T-helper 17 cell (primary cell): ENCODE results near the gene CD58. TPM values are rescaled to one million over a fixed set of nuclear protein-coding genes. Genes with fewer than 3 reads are reported as not detected.

Source experiments
- ATAC-seq: fragments of 150-1000 bp; cut with Tn5 transposase; 2 replicates; pipeline ENCODE4 v1.10.0; 2021; ENCODE audit warnings: mild to moderate bottlenecking, moderate library complexity
- DNase-seq, 3 donors: peaks; one replicate each; pipeline versions ENCODE4 v3.0.0 to v3.0.0-alpha.2; 2020 to 2021
- H3K9me3 ChIP-seq: one replicate; pipeline ENCODE4 v1.7.0; 2013; ENCODE audit warnings: low read length, mild to moderate bottlenecking; ENCODE audit not compliant: control insufficient read depth, poor library complexity, severe bottlenecking
- H3K27ac Mint-ChIP-seq: one replicate; pipeline ENCODE4 v1.8.0; 2022; ENCODE audit warnings: mild to moderate bottlenecking, moderate library complexity, mixed read lengths
- H3K27me3 Mint-ChIP-seq: one replicate; pipeline ENCODE4 v1.8.0; 2022; ENCODE audit warnings: mixed read lengths
- H3K36me3 Mint-ChIP-seq: one replicate; pipeline ENCODE4 v1.8.0; 2022; ENCODE audit warnings: low read depth, mixed read lengths
- H3K4me1 Mint-ChIP-seq: one replicate; pipeline ENCODE4 v1.8.0; 2022; ENCODE audit warnings: mild to moderate bottlenecking, mixed read lengths
- H3K4me3 Mint-ChIP-seq: one replicate; pipeline ENCODE4 v1.8.0; 2022; ENCODE audit warnings: mild to moderate bottlenecking, moderate library complexity, mixed read lengths
- total RNA-seq, 4 donors: library from RNA in 2 of 4; stranded (reverse) in 2 of 4; gene quantifications; one replicate each; pipeline ENCODE4 v1.2.3 and lab custom pipeline; 2022 to 2026

Gene CD58
- total RNA-seq, 2 donors from 2014 or later, result 21.7 to 22.1 TPM

GRCh38 chr1:116537898-116538297 is 32.9 kb downstream of the CD58 start:
- peaks cover 37% of the 10 kb centered on the region for H3K4me1 Mint-ChIP-seq
- ATAC-seq (no peak), DNase-seq (no peak)
- no peak overlapping the region for H3K4me3 Mint-ChIP-seq
- H3K27me3 Mint-ChIP-seq, result no peaks in the 10 kb centered on the region
- H3K9me3 ChIP-seq, result no peaks in the 10 kb centered on the region
- H3K36me3 Mint-ChIP-seq, result peaks cover 16% of the 10 kb centered on the region
- H3K27ac Mint-ChIP-seq, result peak overlapping the region; percentile 73

- Mint-ChIP-seq H3K36me3 (peaks cover 11% of the 10 kb centered on the region), H3K27ac (peak overlapping the region; percentile 73), H3K4me1 (peaks cover 30% of the 10 kb centered on the region), H3K27me3 (no peaks in the 10 kb centered on the region), H3K4me3 (no peak overlapping the region)
- H3K9me3 ChIP-seq, result no peaks in the 10 kb centered on the region
- no peak for DNase-seq
- peak; percentile 24 for ATAC-seq
Observed at GRCh38 chr1:116537040-116537831, 33.6 kb downstream of the CD58 start.

- H3K4me1 Mint-ChIP-seq, result peaks cover 10% of the 10 kb centered on the region
- H3K27ac Mint-ChIP-seq, result no peak overlapping the region
- H3K9me3 ChIP-seq, result no peaks in the 10 kb centered on the region
- H3K36me3 Mint-ChIP-seq, result peaks cover 8% of the 10 kb centered on the region
- DNase-seq (no peak), ATAC-seq (no peak)
- no peaks in the 10 kb centered on the region for H3K27me3 Mint-ChIP-seq
- no peak overlapping the region for H3K4me3 Mint-ChIP-seq
Observed at GRCh38 chr1:116534014-116534739, 36.6 kb downstream of the CD58 start.

- Mint-ChIP-seq H3K4me1 (peaks cover 3% of the 10 kb centered on the region), H3K36me3 (peaks cover 12% of the 10 kb centered on the region), H3K27ac (no peak overlapping the region), H3K4me3 (no peak overlapping the region), H3K27me3 (no peaks in the 10 kb centered on the region)
- no peak for DNase-seq
- ATAC-seq, result no peak
- H3K9me3 ChIP-seq, result no peaks in the 10 kb centered on the region
Observed at GRCh38 chr1:116533429-116533820, 37.4 kb downstream of the CD58 start.

GRCh38 chr1:116532671-116533428 is 38.0 kb downstream of the CD58 start:
- H3K4me3 Mint-ChIP-seq, result no peak overlapping the region
- no peak overlapping the region for H3K27ac Mint-ChIP-seq
- H3K4me1 Mint-ChIP-seq, result peaks cover 3% of the 10 kb centered on the region
- H3K27me3 Mint-ChIP-seq, result no peaks in the 10 kb centered on the region
- DNase-seq (no peak), ATAC-seq (no peak)
- H3K9me3 ChIP-seq, result no peaks in the 10 kb centered on the region
- peaks cover 16% of the 10 kb centered on the region for H3K36me3 Mint-ChIP-seq

DNA sequence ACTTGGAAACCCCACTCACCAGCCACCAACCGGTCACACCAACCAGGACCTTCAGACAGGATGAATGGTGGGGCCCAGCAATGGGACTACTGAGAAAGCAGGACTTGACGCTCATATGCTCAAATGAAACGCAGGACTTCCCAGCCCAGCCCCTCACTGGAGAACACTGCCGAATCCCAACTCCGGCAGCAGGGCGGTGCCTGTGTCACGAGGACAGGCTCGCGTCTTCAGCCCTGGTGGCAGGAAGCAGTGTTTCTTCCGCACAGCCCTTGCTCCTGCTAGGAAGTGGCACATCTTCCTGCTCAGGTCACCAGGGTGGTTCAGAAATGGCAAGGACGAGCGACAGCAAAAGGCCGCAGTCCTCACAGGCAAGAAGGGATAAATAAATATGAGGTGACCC is 38.9 kb downstream of the CD58 start:
- no peaks in the 10 kb centered on the region for H3K9me3 ChIP-seq
- Mint-ChIP-seq H3K27me3 (no peaks in the 10 kb centered on the region), H3K36me3 (peaks cover 16% of the 10 kb centered on the region), H3K4me1 (peaks cover 3% of the 10 kb centered on the region), H3K27ac (no peak overlapping the region), H3K4me3 (no peak overlapping the region)
- ATAC-seq, result no peak
- no peak for DNase-seq

DNA sequence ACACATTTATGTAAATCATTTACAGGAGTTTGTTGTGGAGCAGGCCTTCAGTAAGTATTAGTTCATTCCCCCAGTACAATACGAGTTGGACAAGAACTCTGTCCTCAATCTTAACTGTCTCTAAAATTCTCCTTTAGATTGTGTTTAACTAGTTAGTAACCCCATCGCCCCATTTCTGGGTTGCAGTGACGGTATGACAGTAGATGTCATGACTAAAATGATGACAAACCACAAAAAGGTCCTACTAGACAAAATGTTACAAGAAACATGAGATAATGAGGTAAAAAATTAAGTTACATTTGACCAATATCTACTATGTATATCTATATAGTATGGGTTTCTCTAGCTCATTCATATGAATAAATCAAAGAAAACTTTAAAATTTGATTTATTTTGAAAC is 41.1 kb downstream of the CD58 start:
- Mint-ChIP-seq H3K27me3 (no peaks in the 10 kb centered on the region), H3K36me3 (peaks cover 16% of the 10 kb centered on the region), H3K4me3 (no peak overlapping the region), H3K27ac (peak overlapping the region; percentile 8), H3K4me1 (peaks cover 3% of the 10 kb centered on the region)
- DNase-seq, result no peak
- no peaks in the 10 kb centered on the region for H3K9me3 ChIP-seq
- ATAC-seq, result no peak

- H3K4me1 Mint-ChIP-seq, result peaks cover 3% of the 10 kb centered on the region
- no peak overlapping the region for H3K4me3 Mint-ChIP-seq
- H3K27me3 Mint-ChIP-seq, result no peaks in the 10 kb centered on the region
- ATAC-seq (no peak), DNase-seq (no peak)
- H3K27ac Mint-ChIP-seq, result peak overlapping the region; percentile 8
- no peaks in the 10 kb centered on the region for H3K9me3 ChIP-seq
- peaks cover 16% of the 10 kb centered on the region for H3K36me3 Mint-ChIP-seq
Observed at GRCh38 chr1:116529199-116529631, 41.6 kb downstream of the CD58 start.

DNA sequence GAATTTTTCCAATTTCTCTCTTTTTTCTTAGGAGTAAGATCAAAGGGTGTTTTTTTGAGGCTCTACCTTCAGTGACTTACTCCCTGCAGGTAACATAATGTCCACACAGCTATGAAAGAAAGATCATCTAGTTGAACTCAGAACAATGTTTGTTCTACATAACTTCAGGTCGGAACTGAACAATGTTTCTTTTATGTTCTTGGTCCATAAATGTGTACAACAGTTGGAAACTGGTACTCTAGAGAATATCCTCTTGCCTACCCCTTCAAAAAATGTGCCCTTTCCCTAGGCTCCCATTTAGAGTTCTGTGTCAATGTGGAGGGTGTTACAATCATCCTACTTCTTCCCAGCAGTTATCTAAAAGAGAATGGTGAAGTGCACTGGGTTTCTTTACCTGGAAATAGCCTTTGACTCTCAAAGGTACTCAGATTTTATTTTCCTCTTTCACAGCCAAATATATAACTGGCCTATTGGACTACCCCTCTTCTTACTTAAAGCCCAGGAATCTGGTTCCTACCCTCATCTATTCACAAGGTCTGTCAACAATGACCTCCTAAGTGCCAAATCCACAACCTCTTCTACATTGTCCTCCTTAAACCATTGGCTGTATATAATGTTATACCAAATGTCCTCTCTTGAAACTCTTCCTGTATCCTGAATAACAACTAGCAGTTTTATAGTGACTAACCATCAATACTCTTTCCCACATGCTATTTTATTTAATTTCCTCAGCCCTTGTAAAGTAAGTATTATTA is 42.3 kb downstream of the CD58 start:
- H3K27ac Mint-ChIP-seq, result peak overlapping the region; percentile 8

DNA sequence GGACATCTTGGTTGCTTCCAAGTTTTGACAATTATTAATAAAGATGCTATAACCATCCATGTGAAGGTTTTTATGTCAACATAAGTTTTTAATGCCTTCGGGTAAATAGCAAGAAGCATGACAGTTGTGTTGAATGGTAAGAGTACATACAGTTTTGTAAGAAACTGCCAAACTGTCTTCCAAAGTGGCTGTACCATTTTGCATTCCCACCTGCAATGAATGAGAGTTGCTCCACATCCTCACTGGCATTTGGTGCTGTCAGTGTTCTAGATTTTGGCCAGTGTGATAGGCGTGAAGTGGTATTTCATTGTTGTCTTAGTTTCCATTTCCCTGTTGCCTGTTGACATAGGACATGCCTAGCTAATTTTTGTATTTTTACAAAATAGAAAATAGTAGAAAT is 45.4 kb downstream of the CD58 start:
- H3K4me3 Mint-ChIP-seq, result no peak overlapping the region
- no peak for ATAC-seq
- H3K27me3 Mint-ChIP-seq, result no peaks in the 10 kb centered on the region
- H3K36me3 Mint-ChIP-seq, result peaks cover 8% of the 10 kb centered on the region
- H3K27ac Mint-ChIP-seq, result no peak overlapping the region
- H3K9me3 ChIP-seq, result no peaks in the 10 kb centered on the region
- H3K4me1 Mint-ChIP-seq, result peaks cover 4% of the 10 kb centered on the region
- DNase-seq, result no peak

More for the DNA sequence above, 42.3 kb downstream of the CD58 start:
- no peak for ATAC-seq
- H3K4me1 Mint-ChIP-seq, result no peaks in the 10 kb centered on the region
- peaks cover 13% of the 10 kb centered on the region for H3K36me3 Mint-ChIP-seq
- H3K27me3 Mint-ChIP-seq, result no peaks in the 10 kb centered on the region
- no peak for DNase-seq
- no peaks in the 10 kb centered on the region for H3K9me3 ChIP-seq
- H3K4me3 Mint-ChIP-seq, result no peak overlapping the region

GRCh38 chr1:116521186-116521585 is 49.6 kb downstream of the CD58 start:
- no peaks in the 10 kb centered on the region for H3K9me3 ChIP-seq
- no peak overlapping the region for H3K27ac Mint-ChIP-seq
- no peaks in the 10 kb centered on the region for H3K36me3 Mint-ChIP-seq
- no peak for ATAC-seq
- peaks cover 23% of the 10 kb centered on the region for H3K4me1 Mint-ChIP-seq
- no peak for DNase-seq
- H3K27me3 Mint-ChIP-seq, result no peaks in the 10 kb centered on the region
- H3K4me3 Mint-ChIP-seq, result no peak overlapping the region

GRCh38 chr1:116518400-116518799 is 52.4 kb downstream of the CD58 start:
- no peaks in the 10 kb centered on the region for H3K9me3 ChIP-seq
- DNase-seq, result no peak
- Mint-ChIP-seq H3K4me3 (no peak overlapping the region), H3K4me1 (peaks cover 40% of the 10 kb centered on the region), H3K27me3 (no peaks in the 10 kb centered on the region), H3K36me3 (no peaks in the 10 kb centered on the region), H3K27ac (peak overlapping the region; percentile 99)
- ATAC-seq, result no peak
